ENCODE results near the gene ADIPOR2.
"Not testable (repeated sequence)": the region's sequence is repeated elsewhere in the genome, so short reads cannot be mapped to it uniquely, and the experiment has no call there.

ADIPOR2 gene

GRCh38 chr12:1703771-1704722 lies 13.2 kb downstream of the ADIPOR2 start:
- no peak for DNase-seq

- DNase-seq = no peak
Measured at GRCh38 chr12:1705774-1706631, 15.1 kb downstream of the ADIPOR2 start.

- DNase-seq = no peak
Measured at GRCh38 chr12:1706632-1706980, 15.7 kb downstream of the ADIPOR2 start.

GRCh38 chr12:1707051-1707450 lies 16.2 kb downstream of the ADIPOR2 start:
- DNase-seq = no peak

GRCh38 chr12:1709968-1710367 lies 19.1 kb downstream of the ADIPOR2 start:
- not testable (repeated sequence) for DNase-seq

GRCh38 chr12:1710870-1711269 lies 20.0 kb downstream of the ADIPOR2 start:
- not testable (repeated sequence) for DNase-seq

- DNase-seq = not testable (repeated sequence)
Measured at GRCh38 chr12:1711536-1712211, 20.8 kb downstream of the ADIPOR2 start.

- DNase-seq = not testable (repeated sequence)
Measured at GRCh38 chr12:1712305-1712704, 21.4 kb downstream of the ADIPOR2 start.

GRCh38 chr12:1712852-1713251 lies 22.0 kb downstream of the ADIPOR2 start:
- DNase-seq = not testable (repeated sequence)

- not testable (repeated sequence) for DNase-seq
Measured at GRCh38 chr12:1713783-1714348, 23.0 kb downstream of the ADIPOR2 start.

GRCh38 chr12:1715459-1715858 lies 24.6 kb downstream of the ADIPOR2 start:
- not testable (repeated sequence) for DNase-seq

GRCh38 chr12:1716215-1716862 lies 25.5 kb downstream of the ADIPOR2 start:
- DNase-seq = no peak

GRCh38 chr12:1716911-1717310 lies 26.0 kb downstream of the ADIPOR2 start:
- DNase-seq = no peak

- DNase-seq = no peak
Measured at GRCh38 chr12:1719139-1719538, 28.3 kb downstream of the ADIPOR2 start.

GRCh38 chr12:1720494-1720893 lies 29.6 kb downstream of the ADIPOR2 start:
- no peak for DNase-seq

- no peak for DNase-seq
Measured at GRCh38 chr12:1723721-1724120, 32.9 kb downstream of the ADIPOR2 start.

GRCh38 chr12:1724250-1724649 lies 33.4 kb downstream of the ADIPOR2 start:
- no peak for DNase-seq

- DNase-seq = no peak
Measured at GRCh38 chr12:1726753-1727152, 35.9 kb downstream of the ADIPOR2 start.

GRCh38 chr12:1728824-1729223 lies 38.0 kb downstream of the ADIPOR2 start:
- DNase-seq = no peak

- DNase-seq = no peak
Measured at GRCh38 chr12:1731019-1731687, 40.3 kb downstream of the ADIPOR2 start.
